ENCODE measurements around the gene CCDC170.
A peak's percentile ranks its signal among the peaks of the same experiment; 100 is the strongest.

Gene CCDC170

GRCh38 chr6:151548201-151548600 lies 54.4 kb downstream of the CCDC170 start:
- DNase-seq = no peak

- DNase-seq = no peak
These were observed 56.0 kb downstream of the CCDC170 start for GRCh38 chr6:151549790-151550189.

GRCh38 chr6:151550618-151551017 lies 56.8 kb downstream of the CCDC170 start:
- no peak for DNase-seq

GRCh38 chr6:151551223-151551857 lies 57.5 kb downstream of the CCDC170 start:
- no peak for DNase-seq

- DNase-seq = no peak
These were observed 59.8 kb downstream of the CCDC170 start for GRCh38 chr6:151553416-151554165.

- no peak for DNase-seq
These were observed 67.4 kb downstream of the CCDC170 start for GRCh38 chr6:151561238-151561637.

- no peak for DNase-seq
These were observed 70.8 kb downstream of the CCDC170 start for GRCh38 chr6:151564654-151565053.

GRCh38 chr6:151565940-151566339 lies 72.1 kb downstream of the CCDC170 start:
- no peak for DNase-seq

GRCh38 chr6:151566557-151566956 lies 72.7 kb downstream of the CCDC170 start:
- no peak for DNase-seq

GRCh38 chr6:151576633-151577032 lies 82.8 kb downstream of the CCDC170 start:
- DNase-seq = no peak

GRCh38 chr6:151577257-151577656 lies 83.4 kb downstream of the CCDC170 start:
- DNase-seq = no peak

GRCh38 chr6:151585741-151586140 lies 91.9 kb downstream of the CCDC170 start:
- no peak for DNase-seq

GRCh38 chr6:151589667-151590066 lies 95.8 kb downstream of the CCDC170 start:
- DNase-seq = no peak

GRCh38 chr6:151590742-151591141 lies 96.9 kb downstream of the CCDC170 start:
- DNase-seq = no peak

GRCh38 chr6:151592449-151593159 lies 98.8 kb downstream of the CCDC170 start:
- DNase-seq = no peak

GRCh38 chr6:151609146-151609902 lies 115.5 kb downstream of the CCDC170 start:
- no peak for DNase-seq

GRCh38 chr6:151610326-151610725 lies 116.5 kb downstream of the CCDC170 start:
- DNase-seq = no peak

GRCh38 chr6:151614630-151615029 lies 120.8 kb downstream of the CCDC170 start:
- no peak for DNase-seq

- no peak for DNase-seq
These were observed 122.3 kb downstream of the CCDC170 start for GRCh38 chr6:151616091-151616513.

GRCh38 chr6:151616600-151616999 lies 122.8 kb downstream of the CCDC170 start:
- DNase-seq = no peak

GRCh38 chr6:151617539-151617938 lies 123.7 kb downstream of the CCDC170 start:
- no peak for DNase-seq

GRCh38 chr6:151618717-151619116 lies 124.9 kb downstream of the CCDC170 start:
- no peak for DNase-seq

- DNase-seq = peak; percentile 90
These were observed 126.4 kb downstream of the CCDC170 start for GRCh38 chr6:151620179-151620578.

All from DMS53 (cell line).